Measurements from ENCODE around the gene ASB7. TPM values are rescaled to one million over a fixed set of nuclear protein-coding genes. Genes with fewer than 3 reads are reported as not detected.

Gene ASB7
- polyA plus RNA-seq, 6 donors from 2014 or later: 11.0 to 17.2 (median 14.1) TPM

DNA sequence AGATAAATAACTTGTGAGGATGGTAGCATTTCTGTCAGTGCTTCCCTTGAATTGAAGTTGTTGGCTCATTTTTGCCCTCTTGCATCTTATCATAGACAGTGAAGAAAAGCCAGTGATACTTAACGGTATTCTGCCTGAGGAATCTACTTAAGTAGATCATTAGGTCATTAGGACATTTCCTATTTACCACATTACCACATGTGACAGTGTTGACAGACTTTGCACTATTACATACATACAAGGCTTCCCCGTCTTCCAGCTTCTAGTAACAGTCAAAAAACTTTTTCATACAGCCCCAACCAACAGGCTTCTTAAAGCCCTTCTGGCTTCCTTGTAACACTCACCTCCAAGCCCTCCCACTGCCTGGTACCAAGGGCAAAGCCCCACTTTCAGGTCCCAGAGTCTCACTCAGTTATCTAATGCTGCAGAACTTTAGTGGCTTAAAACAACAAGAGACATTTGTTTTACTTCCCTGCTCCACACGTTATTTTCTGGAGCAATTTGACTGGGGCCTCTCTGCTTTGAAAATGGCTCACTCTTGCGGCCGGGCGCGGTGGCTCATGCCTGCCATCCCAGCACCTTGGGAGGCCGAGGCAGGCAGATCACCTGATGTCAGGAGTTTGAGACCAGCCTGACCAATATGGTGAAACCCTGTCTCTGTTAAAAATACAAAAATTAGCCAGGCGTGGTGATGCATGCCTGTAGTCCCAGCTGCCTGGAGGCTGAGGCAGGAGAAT, 40.0 kb downstream of the ASB7 start:
- Mint-ChIP-seq H3K4me1 (peaks cover 9 to 32% (median 21%) of the 10 kb centered on the region in 3 donors), H3K9me3 (no peaks in the 10 kb centered on the region), H3K36me3 (peaks cover 0 to 4% of the 10 kb centered on the region in 2 donors), H3K27ac (no peak overlapping the region), H3K4me3 (no peak overlapping the region), H3K27me3 (no peaks in the 10 kb centered on the region)
- ATAC-seq (ENCODE audit: low read depth in 2 of 2): no peak
- DNase-seq: no peak

DNA sequence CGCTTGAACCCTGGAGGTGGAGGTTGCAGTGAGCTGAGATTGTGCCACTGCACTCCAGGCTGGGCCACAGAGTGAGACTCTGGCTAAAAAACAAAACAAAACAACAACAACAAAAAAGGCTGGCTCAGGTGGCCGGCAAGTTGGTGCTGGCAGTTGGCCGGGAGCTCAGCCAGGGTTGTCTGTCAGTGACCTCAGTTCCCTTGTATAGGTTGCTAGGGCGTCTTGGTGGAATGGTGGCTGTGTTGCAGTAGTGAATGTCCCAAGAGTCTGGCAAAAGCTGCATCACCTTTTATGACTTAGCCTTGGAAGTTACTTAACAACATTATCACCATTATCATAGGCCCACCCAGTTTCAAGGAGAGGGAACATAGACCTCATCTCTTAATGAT, 40.6 kb downstream of the ASB7 start:
- no peak for ATAC-seq (ENCODE audit: low read depth in 2 of 2)
- Mint-ChIP-seq H3K4me1 (peaks cover 9 to 32% (median 21%) of the 10 kb centered on the region in 3 donors), H3K4me3 (no peak overlapping the region), H3K27me3 (no peaks in the 10 kb centered on the region), H3K27ac (peak overlapping the region in 1 of 6 donors; percentile 30), H3K36me3 (peaks cover 0 to 4% of the 10 kb centered on the region in 2 donors), H3K9me3 (no peaks in the 10 kb centered on the region)
- DNase-seq: no peak

DNA sequence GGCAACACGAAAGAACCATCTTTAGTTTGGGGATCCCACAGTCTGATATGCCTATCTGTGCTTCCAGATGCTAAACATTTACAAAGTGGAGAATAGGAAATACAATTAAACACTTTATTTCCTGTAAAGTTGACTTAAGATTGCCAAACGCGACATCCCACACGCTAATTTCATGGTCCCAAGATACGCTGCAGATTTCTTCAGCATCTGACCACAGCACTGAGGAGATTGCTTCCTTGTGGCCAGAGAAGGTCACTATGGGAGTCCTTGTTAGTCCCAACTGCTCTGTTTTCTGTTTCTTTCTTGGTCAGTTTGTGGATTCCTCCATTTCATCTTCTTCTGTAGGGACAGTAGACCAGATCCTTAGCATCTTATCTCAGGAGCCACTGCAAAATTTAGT, 43.3 kb downstream of the ASB7 start:
- H3K4me1 Mint-ChIP-seq: peaks cover 2 to 27% (median 16%) of the 10 kb centered on the region in 3 donors
- H3K9me3 Mint-ChIP-seq: no peaks in the 10 kb centered on the region
- H3K36me3 Mint-ChIP-seq: peaks cover 0 to 9% of the 10 kb centered on the region in 2 donors
- H3K27ac Mint-ChIP-seq: no peak overlapping the region
- ATAC-seq (ENCODE audit: low read depth in 2 of 2): no peak
- DNase-seq: no peak
- no peak overlapping the region for H3K4me3 Mint-ChIP-seq
- H3K27me3 Mint-ChIP-seq: no peaks in the 10 kb centered on the region

DNA sequence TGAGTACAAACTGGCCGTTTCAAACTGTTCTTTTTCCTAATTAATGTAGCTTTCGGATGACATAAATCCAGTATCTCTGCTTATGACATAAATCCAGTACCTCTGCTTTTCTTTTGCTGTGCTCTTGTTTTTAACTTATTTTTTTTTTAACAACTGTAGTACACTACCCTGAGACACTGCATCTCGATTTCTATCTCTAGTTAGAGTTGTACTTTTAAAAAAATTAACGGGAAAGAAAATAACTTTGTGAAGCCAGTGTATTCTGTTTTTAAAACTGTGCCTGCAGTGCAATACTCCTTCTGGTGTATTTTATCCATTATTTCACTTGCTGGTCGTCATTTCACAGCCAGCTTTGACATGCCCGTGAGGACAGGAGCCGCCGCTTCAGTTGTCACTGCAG, 46.6 kb downstream of the ASB7 start:
- no peak for DNase-seq
- no peak overlapping the region for H3K4me3 Mint-ChIP-seq
- no peaks in the 10 kb centered on the region for H3K27me3 Mint-ChIP-seq
- no peak for ATAC-seq (ENCODE audit: low read depth in 2 of 2)
- H3K4me1 Mint-ChIP-seq: peaks cover 0 to 10% (median 0%) of the 10 kb centered on the region in 3 donors
- H3K27ac Mint-ChIP-seq: no peak overlapping the region
- peaks cover 0 to 5% of the 10 kb centered on the region in 2 donors for H3K36me3 Mint-ChIP-seq
- H3K9me3 Mint-ChIP-seq: no peaks in the 10 kb centered on the region

DNA sequence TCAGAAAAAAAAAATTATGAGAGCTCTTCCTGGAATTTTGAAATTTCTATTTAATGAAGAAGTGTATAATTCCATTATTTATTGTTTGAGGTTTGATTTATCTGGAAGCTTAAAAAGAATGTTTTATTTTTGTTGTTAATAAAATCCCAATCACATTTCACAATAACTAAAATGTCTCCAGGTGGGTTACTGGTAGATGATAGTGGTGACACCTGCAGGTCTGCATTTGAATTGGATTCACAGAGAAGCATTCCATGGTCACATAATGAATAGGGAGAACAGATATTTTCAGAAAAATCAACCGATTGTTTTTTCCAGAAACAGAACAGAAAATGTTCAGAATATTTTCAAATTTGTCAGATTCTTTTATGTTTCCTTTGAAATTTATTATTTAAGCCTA, 48.3 kb downstream of the ASB7 start:
- no peak for DNase-seq
- H3K36me3 Mint-ChIP-seq: peaks cover 0 to 5% of the 10 kb centered on the region in 2 donors

DNA sequence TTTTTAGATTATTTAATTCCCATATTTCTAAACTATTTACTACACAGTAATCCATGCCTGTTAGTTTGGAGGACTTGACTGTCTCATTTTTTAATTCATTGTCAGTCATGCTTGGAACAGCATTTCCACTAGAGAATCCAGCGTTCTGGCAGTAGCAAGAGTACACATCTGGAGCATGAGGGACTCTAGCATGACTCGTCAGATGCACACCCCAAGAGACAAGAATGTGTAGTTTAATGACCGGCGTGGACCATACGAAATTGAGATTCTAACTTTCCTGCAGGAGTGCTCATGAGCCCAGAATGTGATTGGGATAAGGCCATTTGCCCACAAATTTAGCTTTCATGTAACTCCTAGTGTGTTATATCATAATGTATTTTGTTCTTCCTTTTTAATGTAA, 48.9 kb downstream of the ASB7 start:
- no peak overlapping the region for H3K4me3 Mint-ChIP-seq
- no peak for ATAC-seq (ENCODE audit: low read depth in 2 of 2)
- peaks cover 0 to 5% of the 10 kb centered on the region in 2 donors for H3K36me3 Mint-ChIP-seq
- H3K27me3 Mint-ChIP-seq: no peaks in the 10 kb centered on the region
- no peaks in the 10 kb centered on the region for H3K9me3 Mint-ChIP-seq
- DNase-seq: no peak
- H3K4me1 Mint-ChIP-seq: peaks cover 0 to 3% (median 0%) of the 10 kb centered on the region in 3 donors
- H3K27ac Mint-ChIP-seq: no peak overlapping the region

More for the DNA sequence above, 48.3 kb downstream of the ASB7 start:
- Mint-ChIP-seq H3K27me3 (no peaks in the 10 kb centered on the region), H3K4me3 (no peak overlapping the region), H3K9me3 (no peaks in the 10 kb centered on the region), H3K4me1 (peaks cover 0 to 9% (median 0%) of the 10 kb centered on the region in 3 donors), H3K27ac (no peak overlapping the region)
- ATAC-seq (ENCODE audit: low read depth in 2 of 2): no peak

DNA sequence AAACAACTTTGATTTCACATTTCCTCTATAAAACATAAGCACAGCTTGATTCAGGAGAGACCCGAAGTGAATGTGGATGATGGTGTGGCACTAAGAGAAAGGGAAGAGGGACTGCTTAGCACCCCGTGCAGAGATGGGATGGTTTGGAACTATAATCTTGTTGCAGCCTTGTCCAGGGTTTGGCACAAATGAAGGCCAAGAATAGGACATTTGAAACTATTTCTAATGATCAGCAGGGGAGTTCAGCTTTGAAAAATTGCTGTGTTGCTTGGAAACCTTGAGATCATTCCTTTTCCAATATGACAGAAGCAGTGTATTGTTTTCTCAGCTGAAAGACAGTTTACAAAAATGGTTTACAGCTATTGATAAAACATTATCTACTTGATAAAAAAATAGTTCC, 49.7 kb downstream of the ASB7 start:
- DNase-seq (no peak), ATAC-seq (ENCODE audit: low read depth in 2 of 2) (no peak)
- Mint-ChIP-seq H3K27me3 (no peaks in the 10 kb centered on the region), H3K9me3 (no peaks in the 10 kb centered on the region), H3K36me3 (peaks cover 0 to 5% of the 10 kb centered on the region in 2 donors), H3K4me3 (no peak overlapping the region), H3K27ac (no peak overlapping the region), H3K4me1 (no peaks in the 10 kb centered on the region)

DNA sequence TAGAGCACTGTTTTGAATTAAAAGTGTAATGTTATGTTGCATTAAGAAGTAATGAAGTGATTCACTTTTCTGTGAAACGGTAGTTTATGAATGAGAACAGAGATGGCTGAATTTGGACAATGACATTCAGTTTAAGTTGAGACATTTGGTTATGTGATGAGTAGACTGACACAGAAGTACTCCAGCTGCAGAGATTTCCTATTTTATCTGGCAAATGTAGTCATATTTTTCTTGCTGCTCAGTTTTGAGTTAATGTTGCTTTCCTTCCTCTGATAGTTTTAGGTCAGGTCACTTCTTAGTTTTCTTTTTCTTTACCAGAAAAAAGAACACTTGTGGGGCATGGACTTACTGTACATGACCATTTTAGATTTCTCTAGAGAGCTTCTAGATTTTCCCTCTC, 51.2 kb downstream of the ASB7 start:
- no peaks in the 10 kb centered on the region for H3K4me1 Mint-ChIP-seq
- H3K4me3 Mint-ChIP-seq: no peak overlapping the region
- ATAC-seq (ENCODE audit: low read depth in 2 of 2) (no peak), DNase-seq (no peak)
- no peaks in the 10 kb centered on the region for H3K9me3 Mint-ChIP-seq
- no peaks in the 10 kb centered on the region for H3K27me3 Mint-ChIP-seq
- H3K36me3 Mint-ChIP-seq: peaks cover 0 to under 1% of the 10 kb centered on the region in 2 donors
- no peak overlapping the region for H3K27ac Mint-ChIP-seq

DNA sequence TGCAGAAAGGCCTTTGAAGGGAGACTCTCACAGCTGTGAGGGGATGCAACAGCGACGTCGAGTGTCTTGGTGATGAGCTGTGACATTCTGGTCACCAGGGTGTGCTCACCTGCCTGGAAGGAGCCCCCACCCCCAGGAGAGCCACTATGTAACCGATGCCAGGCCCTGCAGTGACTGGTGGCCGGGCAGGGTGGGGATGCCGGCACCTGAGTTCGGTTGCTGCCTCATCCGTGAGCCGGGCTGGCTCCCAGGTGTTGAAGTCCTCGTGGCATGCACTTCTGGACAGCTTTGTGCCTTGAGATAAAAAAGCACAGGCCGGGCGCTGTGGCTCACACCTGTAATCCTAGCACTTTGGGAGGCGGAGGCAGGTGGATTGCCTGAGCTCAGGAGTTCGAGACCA, 56.5 kb downstream of the ASB7 start:
- Mint-ChIP-seq H3K9me3 (no peaks in the 10 kb centered on the region), H3K4me3 (no peak overlapping the region), H3K4me1 (no peaks in the 10 kb centered on the region), H3K27me3 (no peaks in the 10 kb centered on the region), H3K27ac (no peak overlapping the region), H3K36me3 (no peaks in the 10 kb centered on the region)
- ATAC-seq (ENCODE audit: low read depth in 2 of 2) (no peak), DNase-seq (no peak)

DNA sequence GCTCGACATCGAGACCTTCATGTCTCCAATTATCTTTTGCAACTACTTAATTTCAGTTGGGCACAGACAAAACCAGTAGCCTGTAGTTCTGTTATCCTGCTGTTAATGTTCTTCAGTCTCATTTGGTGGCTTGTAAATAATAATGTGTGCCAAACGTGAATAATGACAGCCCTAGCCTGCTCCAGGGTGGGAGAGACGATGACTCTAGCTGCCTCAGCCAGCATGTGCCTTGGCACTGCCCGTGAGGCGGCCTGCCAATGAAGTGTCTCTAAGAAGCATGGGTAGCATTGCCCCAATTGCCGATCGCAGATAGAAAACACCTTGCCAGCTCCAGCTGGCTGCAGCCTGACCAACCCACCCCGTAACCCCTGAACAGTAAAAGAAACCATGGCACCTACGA, 58.8 kb downstream of the ASB7 start:
- Mint-ChIP-seq H3K27ac (peak overlapping the region in 1 of 6 donors; percentile 71), H3K4me3 (no peak overlapping the region), H3K4me1 (no peaks in the 10 kb centered on the region), H3K9me3 (no peaks in the 10 kb centered on the region), H3K36me3 (no peaks in the 10 kb centered on the region), H3K27me3 (peaks cover 4 to 18% (median 10%) of the 10 kb centered on the region in 3 donors)
- DNase-seq (no peak), ATAC-seq (ENCODE audit: low read depth in 2 of 2) (no peak)

DNA sequence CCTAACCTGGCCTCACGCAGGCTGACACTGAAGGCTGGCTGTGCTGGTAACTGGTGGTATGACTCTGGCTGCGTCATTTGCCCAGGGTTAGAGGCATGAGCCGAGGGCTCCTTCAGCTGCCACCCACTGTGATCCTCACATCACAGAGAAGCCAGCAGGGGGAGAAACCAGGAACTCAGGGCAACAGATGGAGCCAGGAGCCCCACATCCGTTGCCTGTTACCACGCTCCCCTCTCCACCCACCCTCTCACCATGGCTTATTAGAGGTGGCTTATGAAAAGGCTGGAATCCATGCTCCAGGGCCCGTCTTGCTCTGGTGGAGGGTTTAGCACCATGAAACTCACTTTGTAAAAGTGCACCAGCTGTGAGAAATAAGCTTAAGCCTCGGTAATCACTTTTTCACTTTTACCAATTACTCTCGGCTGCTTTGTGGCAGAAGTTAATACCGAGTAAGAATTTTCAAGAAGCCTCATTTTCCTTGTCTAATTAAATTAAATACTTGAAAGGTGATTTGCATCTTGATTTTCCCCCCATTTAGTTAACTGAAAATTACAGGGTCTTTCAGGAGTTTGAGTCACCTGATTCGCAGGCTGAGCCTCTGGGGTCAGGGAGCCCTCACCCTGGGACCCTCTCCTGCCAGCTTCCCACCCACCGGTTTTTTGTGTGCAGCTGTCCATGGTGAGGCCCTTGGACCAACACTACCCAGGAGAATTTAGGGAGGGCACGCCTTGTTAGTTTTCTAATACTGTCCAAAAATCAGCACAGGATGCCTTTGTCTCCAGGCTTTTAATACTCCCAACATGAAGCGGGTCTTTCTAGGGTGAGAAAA, 60.9 kb downstream of the ASB7 start:
- no peak for DNase-seq
- Mint-ChIP-seq H3K4me3 (no peak overlapping the region), H3K27me3 (peaks cover 4 to 27% (median 16%) of the 10 kb centered on the region in 3 donors), H3K36me3 (no peaks in the 10 kb centered on the region), H3K27ac (no peak overlapping the region), H3K4me1 (no peaks in the 10 kb centered on the region), H3K9me3 (no peaks in the 10 kb centered on the region)
- no peak for ATAC-seq (ENCODE audit: low read depth in 2 of 2)

DNA sequence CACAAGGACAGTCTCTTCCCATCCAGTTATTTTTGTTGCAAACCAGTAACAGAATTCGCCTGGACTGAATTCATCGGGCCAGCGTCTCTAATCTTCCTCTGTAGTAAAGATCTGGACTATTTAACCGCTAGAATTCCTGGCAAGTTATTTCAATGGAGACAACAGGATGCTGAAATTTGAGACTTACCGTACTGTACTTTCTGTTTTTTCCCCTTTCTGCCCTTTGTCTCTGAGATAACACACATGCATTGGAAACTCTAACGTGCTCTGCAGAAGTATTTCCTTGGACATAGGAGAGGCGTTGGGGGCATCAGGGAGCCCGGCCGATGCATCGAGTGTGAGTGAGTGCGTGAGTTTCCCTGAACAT, 61.5 kb downstream of the ASB7 start:
- ATAC-seq (ENCODE audit: low read depth in 2 of 2) (no peak), DNase-seq (no peak)
- Mint-ChIP-seq H3K36me3 (no peaks in the 10 kb centered on the region), H3K27ac (no peak overlapping the region), H3K27me3 (peaks cover 4 to 30% (median 16%) of the 10 kb centered on the region in 3 donors), H3K9me3 (no peaks in the 10 kb centered on the region), H3K4me3 (no peak overlapping the region), H3K4me1 (no peaks in the 10 kb centered on the region)

DNA sequence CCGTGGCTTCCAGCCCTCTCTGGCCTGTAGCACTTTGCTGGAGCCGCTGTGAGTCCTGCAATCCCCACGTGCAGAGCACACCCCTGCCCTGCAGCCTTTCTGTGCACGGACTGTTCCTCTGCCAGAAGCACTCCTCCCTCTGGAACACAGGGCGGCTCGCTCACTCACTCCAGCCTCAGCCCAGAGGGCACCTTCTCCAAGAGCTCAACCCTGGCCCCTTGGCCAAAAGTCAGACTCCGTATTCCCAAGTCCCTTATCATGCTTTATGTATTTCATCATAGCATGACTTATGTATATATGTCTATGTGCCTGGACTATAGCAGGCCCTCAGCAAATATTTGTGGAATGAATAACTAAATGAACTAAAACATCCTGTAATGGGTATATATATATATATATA, 63.2 kb downstream of the ASB7 start:
- ATAC-seq (ENCODE audit: low read depth in 2 of 2): no peak
- H3K4me1 Mint-ChIP-seq: no peaks in the 10 kb centered on the region
- no peak for DNase-seq
- peak overlapping the region in 1 of 6 donors; percentile 16 for H3K27ac Mint-ChIP-seq
- H3K9me3 Mint-ChIP-seq: no peaks in the 10 kb centered on the region
- no peak overlapping the region for H3K4me3 Mint-ChIP-seq
- no peaks in the 10 kb centered on the region for H3K36me3 Mint-ChIP-seq
- H3K27me3 Mint-ChIP-seq: peaks cover 4 to 33% (median 20%) of the 10 kb centered on the region in 3 donors

All from naive B cell (primary cell).